ENCODE measurements around the gene QRICH1. TPM values are rescaled to one million over a fixed set of nuclear protein-coding genes. Genes with fewer than 3 reads are reported as not detected.

QRICH1 gene
- polyA plus RNA-seq, 1 of the 3 experiments (the other 2 are of a cell fraction) = 58.5 TPM

DNA sequence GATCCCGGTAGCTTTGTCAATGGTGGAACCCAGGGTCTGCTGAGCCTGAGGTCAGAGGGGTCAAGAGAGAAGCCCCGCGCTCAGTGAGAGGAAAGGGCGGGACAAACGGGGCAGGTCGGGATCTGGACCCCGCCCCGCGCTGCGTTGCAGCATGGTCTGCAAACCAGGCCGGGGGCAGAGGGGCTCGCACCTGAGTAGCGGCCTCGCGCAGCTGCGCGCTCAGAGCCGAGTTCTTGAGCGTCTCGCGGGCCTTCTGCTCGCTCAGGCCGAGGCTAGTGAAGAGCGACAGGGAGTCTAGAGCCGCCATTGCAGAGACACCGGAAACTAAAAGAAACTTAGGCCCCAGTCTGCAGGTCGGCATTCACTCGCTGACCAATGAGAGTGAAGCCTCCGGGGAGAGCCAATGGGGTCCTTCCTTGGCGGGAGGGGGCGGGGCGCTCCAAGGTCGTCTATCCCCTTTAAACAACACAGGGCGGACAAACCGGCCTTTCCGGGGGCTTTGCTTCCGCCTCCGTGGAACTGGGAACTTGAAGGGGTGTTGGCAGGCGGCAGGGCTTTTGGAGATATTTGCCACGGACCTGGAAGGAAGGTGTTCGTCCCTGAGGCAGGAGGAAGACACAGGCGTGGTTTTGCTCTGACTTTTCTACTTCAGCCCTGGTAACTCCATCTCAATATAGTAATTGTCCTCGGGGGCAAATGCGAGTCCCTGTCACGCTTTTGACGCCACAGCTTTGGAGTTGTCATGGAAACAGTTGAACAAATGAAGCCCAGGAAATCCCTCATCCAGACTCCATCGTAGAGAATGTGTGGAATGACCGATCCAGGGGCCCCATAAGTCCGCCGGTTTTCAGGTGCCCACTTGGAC is 10.8 kb upstream of the QRICH1 start, which contains the start of gene QARS1:
Gene QARS1, minus strand, starts transcription at position 331 of the 865 bp plus-strand sequence. Its CDS starts 24 bp downstream, at position 307.
- Histone ChIP-seq H3K27me3 (ENCODE audit: insufficient read depth) (no peaks in the 10 kb centered on the region), H2AFZ (ENCODE audit: low read depth) (peak within 1 kb of the TSS; percentile 79), H3K9me3 (no peaks in the 10 kb centered on the region), H3F3A (replicated peaks; ENCODE audit: insufficient read depth) (no peaks in the 10 kb centered on the region), H4K20me1 (ENCODE audit: insufficient read depth) (no peaks in the 10 kb centered on the region), H3K36me3 (replicated peaks in 1 of 2; ENCODE audit: control insufficient read depth in 1 of 2, insufficient read depth in 2 of 2, low read length in 1 of 2) (peaks cover 17 to 46% of the 10 kb centered on the region in 2 experiments), H3K4me2 (peak within 1 kb of the TSS; percentile 99), H3K27ac (ENCODE audit: low read depth in 2 of 2, low read length in 1 of 2) (peak within 1 kb of the TSS; percentile 80 to 93), H3K4me1 (ENCODE audit: control insufficient read depth in 1 of 2, insufficient read depth in 2 of 2, low read depth in 1 of 2, low read length in 1 of 2) (peaks cover 6 to 18% of the 10 kb centered on the region in 2 experiments; a peak in 2 of 4 replicates), H3K79me2 (ENCODE audit: insufficient read depth) (peaks cover 34% of the 10 kb centered on the region), H3K4me3 (ENCODE audit: low read depth in 2 of 2, low read length in 1 of 2) (peak within 1 kb of the TSS; percentile 87 to 99), H3K9me2 (no peaks in the 10 kb centered on the region), H3K9ac (peak within 1 kb of the TSS; percentile 96)
- ChIA-PET POLR2A (interaction anchor here (0.5 to 3.0 kb wide), 4 partner anchors 11 to 362 kb away, joined by 3 to 27 read pairs (median 8); partner anchors contain the start of genes QRICH1 and USP19), CTCF (interaction anchor here (0.8 to 1.7 kb wide), 3 partner anchors 10 to 324 kb away, joined by 4 to 7 read pairs (median 5); partner anchors contain the start of genes NICN1 and QRICH1)
- DNase-seq = peak; percentile 98
- WGBS (ENCODE audit: low lambda C conversion rate) = 2% methylated on average over 39 of the region's 50 CpGs
- TF ChIP-seq SIN3A (IDR thresholded peaks at IDR 0.05; ENCODE audit: borderline replicate concordance, low read depth, low read length) (peak; percentile 18; the same call in 1 of the 2 replicates), YY1 (IDR thresholded peaks at IDR 0.05; ENCODE audit: low read depth) (peak; percentile 95), TCF12 (IDR thresholded peaks at IDR 0.05) (no peak), CHD2 (IDR thresholded peaks at IDR 0.05; ENCODE audit: low read length, partially characterized antibody) (peak; percentile 79), NRF1 (IDR thresholded peaks at IDR 0.05; ENCODE audit: low read depth, low read length) (no peak), POLR2AphosphoS5 (IDR thresholded peaks at IDR 0.05; ENCODE audit: low read depth, low read length) (peak; percentile 90), RAD21 (IDR thresholded peaks at IDR 0.05; ENCODE audit: low read length) (peak; percentile 11; the same call in 1 of the 2 replicates), JUND (IDR thresholded peaks at IDR 0.05) (no peak), FOXM1 (IDR thresholded peaks at IDR 0.05; ENCODE audit: low read depth) (no peak; the same call in 1 of the 2 replicates), TAF1 (IDR thresholded peaks at IDR 0.05; ENCODE audit: borderline replicate concordance, low read depth, low read length) (peak; percentile 94; the same call in 1 of the 2 replicates), SMC3 (IDR thresholded peaks at IDR 0.05; ENCODE audit: low read depth, low read length) (no peak), FOXJ3 (CRISPR knock-in tag; IDR thresholded peaks at IDR 0.05) (no peak), RXRA (IDR thresholded peaks at IDR 0.05; ENCODE audit: borderline replicate concordance, low read depth) (no peak), ELF1 (IDR thresholded peaks at IDR 0.05) (peak; percentile 71), RCOR1 (IDR thresholded peaks at IDR 0.05; ENCODE audit: low read length) (no peak), GATA2 (CRISPR knock-in tag; IDR thresholded peaks at IDR 0.05) (no peak), GABPA (IDR thresholded peaks at IDR 0.05; ENCODE audit: low read depth) (peak; percentile 88), EZH2phosphoT487 (IDR thresholded peaks at IDR 0.05; ENCODE audit: borderline replicate concordance, low read depth) (no peak), MXI1 (IDR thresholded peaks at IDR 0.05; ENCODE audit: low read depth, low read length) (peak; percentile 91), FOSL2 (IDR thresholded peaks at IDR 0.05; ENCODE audit: borderline replicate concordance, low read depth) (no peak; the same call in 1 of the 2 replicates)
- TF ChIP-seq, protein P1, sequence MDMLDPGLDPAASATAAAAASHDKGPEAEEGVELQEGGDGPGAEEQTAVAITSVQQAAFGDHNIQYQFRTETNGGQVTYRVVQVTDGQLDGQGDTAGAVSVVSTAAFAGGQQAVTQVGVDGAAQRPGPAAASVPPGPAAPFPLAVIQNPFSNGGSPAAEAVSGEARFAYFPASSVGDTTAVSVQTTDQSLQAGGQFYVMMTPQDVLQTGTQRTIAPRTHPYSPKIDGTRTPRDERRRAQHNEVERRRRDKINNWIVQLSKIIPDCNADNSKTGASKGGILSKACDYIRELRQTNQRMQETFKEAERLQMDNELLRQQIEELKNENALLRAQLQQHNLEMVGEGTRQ (IDR thresholded peaks at IDR 0.05; ENCODE audit: borderline replicate concordance, low read depth, low read length) = no peak
- TF ChIP-seq, protein P2, sequence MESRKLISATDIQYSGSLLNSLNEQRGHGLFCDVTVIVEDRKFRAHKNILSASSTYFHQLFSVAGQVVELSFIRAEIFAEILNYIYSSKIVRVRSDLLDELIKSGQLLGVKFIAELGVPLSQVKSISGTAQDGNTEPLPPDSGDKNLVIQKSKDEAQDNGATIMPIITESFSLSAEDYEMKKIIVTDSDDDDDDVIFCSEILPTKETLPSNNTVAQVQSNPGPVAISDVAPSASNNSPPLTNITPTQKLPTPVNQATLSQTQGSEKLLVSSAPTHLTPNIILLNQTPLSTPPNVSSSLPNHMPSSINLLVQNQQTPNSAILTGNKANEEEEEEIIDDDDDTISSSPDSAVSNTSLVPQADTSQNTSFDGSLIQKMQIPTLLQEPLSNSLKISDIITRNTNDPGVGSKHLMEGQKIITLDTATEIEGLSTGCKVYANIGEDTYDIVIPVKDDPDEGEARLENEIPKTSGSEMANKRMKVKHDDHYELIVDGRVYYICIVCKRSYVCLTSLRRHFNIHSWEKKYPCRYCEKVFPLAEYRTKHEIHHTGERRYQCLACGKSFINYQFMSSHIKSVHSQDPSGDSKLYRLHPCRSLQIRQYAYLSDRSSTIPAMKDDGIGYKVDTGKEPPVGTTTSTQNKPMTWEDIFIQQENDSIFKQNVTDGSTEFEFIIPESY (IDR thresholded peaks at IDR 0.05; ENCODE audit: borderline replicate concordance, low read depth) = no peak; the same call in 1 of the 2 replicates
- TF ChIP-seq, protein P3, sequence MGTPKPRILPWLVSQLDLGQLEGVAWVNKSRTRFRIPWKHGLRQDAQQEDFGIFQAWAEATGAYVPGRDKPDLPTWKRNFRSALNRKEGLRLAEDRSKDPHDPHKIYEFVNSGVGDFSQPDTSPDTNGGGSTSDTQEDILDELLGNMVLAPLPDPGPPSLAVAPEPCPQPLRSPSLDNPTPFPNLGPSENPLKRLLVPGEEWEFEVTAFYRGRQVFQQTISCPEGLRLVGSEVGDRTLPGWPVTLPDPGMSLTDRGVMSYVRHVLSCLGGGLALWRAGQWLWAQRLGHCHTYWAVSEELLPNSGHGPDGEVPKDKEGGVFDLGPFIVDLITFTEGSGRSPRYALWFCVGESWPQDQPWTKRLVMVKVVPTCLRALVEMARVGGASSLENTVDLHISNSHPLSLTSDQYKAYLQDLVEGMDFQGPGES (IDR thresholded peaks at IDR 0.05; ENCODE audit: low read depth, low read length) = peak; percentile 46
- TF ChIP-seq, protein P4, sequence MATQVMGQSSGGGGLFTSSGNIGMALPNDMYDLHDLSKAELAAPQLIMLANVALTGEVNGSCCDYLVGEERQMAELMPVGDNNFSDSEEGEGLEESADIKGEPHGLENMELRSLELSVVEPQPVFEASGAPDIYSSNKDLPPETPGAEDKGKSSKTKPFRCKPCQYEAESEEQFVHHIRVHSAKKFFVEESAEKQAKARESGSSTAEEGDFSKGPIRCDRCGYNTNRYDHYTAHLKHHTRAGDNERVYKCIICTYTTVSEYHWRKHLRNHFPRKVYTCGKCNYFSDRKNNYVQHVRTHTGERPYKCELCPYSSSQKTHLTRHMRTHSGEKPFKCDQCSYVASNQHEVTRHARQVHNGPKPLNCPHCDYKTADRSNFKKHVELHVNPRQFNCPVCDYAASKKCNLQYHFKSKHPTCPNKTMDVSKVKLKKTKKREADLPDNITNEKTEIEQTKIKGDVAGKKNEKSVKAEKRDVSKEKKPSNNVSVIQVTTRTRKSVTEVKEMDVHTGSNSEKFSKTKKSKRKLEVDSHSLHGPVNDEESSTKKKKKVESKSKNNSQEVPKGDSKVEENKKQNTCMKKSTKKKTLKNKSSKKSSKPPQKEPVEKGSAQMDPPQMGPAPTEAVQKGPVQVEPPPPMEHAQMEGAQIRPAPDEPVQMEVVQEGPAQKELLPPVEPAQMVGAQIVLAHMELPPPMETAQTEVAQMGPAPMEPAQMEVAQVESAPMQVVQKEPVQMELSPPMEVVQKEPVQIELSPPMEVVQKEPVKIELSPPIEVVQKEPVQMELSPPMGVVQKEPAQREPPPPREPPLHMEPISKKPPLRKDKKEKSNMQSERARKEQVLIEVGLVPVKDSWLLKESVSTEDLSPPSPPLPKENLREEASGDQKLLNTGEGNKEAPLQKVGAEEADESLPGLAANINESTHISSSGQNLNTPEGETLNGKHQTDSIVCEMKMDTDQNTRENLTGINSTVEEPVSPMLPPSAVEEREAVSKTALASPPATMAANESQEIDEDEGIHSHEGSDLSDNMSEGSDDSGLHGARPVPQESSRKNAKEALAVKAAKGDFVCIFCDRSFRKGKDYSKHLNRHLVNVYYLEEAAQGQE (IDR thresholded peaks at IDR 0.05; ENCODE audit: low read depth, low read length) = peak; percentile 15; the same call in 1 of the 2 replicates
- TF ChIP-seq, protein P5, sequence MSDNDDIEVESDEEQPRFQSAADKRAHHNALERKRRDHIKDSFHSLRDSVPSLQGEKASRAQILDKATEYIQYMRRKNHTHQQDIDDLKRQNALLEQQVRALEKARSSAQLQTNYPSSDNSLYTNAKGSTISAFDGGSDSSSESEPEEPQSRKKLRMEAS (IDR thresholded peaks at IDR 0.05; ENCODE audit: low read depth) = peak; percentile 57; the same call in 1 of the 2 replicates

Measured in SK-N-SH (cell line).